ENCODE results near the gene INTS1.

DNA sequence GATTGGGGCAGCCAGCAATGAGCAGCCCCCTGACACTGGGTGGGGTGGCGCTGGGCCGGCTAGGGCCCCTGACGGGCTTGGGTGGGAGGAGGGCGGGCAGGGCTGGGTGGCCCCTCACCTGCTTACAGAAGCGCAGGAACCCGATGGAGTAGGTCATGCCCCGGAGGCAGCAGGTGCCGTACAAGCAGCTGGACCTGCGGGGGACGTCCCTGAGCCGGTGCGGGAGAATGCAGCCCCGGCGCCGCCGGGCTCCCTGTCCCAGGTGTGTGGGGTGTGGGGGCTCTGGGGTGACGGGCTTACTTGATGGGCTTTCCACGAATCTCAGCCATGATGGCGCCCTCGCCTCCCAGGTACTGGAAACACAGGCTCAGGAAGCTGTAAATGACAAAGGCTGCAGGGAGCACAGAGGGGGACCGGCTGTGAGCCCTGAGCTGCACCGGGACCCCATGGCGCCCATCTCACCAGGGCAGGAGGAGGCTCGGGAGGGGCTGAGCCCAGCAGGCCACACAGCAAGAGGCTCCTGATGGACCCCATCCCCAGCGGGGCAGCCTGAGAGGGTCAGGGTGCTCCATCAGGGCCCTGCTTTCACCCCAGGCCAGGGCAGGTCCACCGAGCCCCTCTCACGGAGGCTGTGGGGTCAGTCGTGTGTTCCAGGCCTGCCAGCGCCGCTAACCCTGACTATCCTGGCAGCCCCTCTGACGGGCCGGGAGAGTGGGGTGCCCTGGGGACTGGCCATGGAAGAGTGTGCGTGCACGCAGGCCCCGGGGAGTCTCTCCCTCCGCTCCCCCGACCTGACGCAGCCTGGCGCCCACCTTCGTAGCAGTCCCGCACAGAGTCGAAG lies 46.0 kb upstream of the INTS1 start:
- TF ChIP-seq CTCF (conservative IDR thresholded peaks at IDR 0.05; ENCODE audit: low read depth, low read length) (no peak), POLR2A (IDR thresholded peaks at IDR 0.05; ENCODE audit: low read depth, low read length) (no peak; the same call in 1 of the 2 replicates)
- TF ChIP-seq, protein P1, sequence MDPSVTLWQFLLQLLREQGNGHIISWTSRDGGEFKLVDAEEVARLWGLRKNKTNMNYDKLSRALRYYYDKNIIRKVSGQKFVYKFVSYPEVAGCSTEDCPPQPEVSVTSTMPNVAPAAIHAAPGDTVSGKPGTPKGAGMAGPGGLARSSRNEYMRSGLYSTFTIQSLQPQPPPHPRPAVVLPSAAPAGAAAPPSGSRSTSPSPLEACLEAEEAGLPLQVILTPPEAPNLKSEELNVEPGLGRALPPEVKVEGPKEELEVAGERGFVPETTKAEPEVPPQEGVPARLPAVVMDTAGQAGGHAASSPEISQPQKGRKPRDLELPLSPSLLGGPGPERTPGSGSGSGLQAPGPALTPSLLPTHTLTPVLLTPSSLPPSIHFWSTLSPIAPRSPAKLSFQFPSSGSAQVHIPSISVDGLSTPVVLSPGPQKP (IDR thresholded peaks at IDR 0.05; ENCODE audit: borderline replicate concordance, low read depth, low read length) = no peak

All from IMR-90 (cell line).